ENCODE data around the gene LRRC75A.

- TF ChIP-seq EP300 (IDR thresholded peaks at IDR 0.05): no peak
- no peak for TF ChIP-seq POLR2AphosphoS5 (IDR thresholded peaks at IDR 0.05)
Measured at GRCh38 chr17:16529906-16530305, 37.9 kb upstream of the LRRC75A start.
